GM21447 (cell line): Measurements from ENCODE around the gene LHFPL6.

ENCODE experiments used
- ATAC-seq: cut with Tn5 transposase; IDR thresholded peaks from one replicate; pipeline ENCODE4 v1.9.1; 2021; ENCODE audit not compliant: unreplicated experiment

LHFPL6 gene

DNA sequence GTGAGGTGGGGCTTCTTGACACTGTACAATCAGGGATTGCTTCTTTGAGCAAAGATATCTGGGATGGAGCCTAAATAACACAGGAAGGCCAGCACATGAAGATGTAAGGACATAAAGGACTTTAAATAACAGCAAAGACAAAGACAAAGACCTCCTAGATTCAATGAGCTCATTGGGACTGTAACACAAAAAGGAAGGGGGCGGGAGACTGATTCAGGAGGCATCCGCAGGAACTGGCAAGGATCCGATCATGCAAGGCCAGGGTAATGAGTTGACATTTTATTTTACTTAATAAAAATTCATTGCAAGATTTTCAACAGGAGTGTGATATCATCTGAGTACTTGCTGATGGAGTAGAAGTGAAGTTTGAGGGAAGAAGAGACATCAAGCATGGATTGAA is 121.5 kb downstream of the LHFPL6 start:
- no peak for ATAC-seq

GRCh38 chr13:39474600-39474999 is 128.4 kb downstream of the LHFPL6 start:
- no peak for ATAC-seq

- no peak for ATAC-seq
Measured at GRCh38 chr13:39469676-39470075, 133.3 kb downstream of the LHFPL6 start.

DNA sequence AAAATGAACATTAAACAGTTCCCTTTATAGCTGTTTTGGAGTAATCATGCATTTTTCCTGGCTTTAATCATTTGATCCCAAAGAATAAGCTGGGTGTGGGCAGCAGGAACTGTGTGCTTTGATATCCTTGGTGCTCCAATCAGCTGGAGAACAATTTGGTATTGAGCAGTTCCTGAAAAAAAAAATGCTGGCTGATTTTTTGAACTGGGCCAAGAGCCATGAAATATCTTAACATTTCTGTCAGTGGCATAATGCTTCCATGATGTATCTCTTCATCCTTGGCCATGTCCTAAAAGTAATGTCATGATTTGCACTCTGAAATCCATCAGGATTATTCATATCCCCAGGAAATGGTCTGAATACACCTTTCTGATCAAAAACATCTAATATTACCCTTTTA is 134.7 kb downstream of the LHFPL6 start:
- no peak for ATAC-seq

DNA sequence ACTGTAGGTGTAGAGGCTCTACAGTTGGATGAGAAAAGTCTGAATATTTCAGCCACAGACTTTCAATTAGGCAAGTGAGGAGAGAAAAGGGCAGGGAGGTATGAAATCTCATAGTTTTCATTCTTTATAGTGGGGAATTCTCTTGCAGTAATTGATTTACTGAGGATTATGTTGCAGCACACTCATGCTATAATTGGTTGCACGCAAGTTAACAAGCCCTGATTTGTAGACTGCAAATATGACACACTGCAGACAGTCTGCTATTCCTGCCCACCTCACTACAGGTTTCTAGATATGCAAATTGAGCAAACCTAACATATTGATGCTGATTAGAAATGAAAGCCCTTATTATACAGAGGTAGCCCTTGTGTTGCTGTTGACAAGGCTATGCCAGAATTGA is 139.4 kb downstream of the LHFPL6 start:
- ATAC-seq = no peak

- no peak for ATAC-seq
Measured at GRCh38 chr13:39462906-39463305, 140.1 kb downstream of the LHFPL6 start.

DNA sequence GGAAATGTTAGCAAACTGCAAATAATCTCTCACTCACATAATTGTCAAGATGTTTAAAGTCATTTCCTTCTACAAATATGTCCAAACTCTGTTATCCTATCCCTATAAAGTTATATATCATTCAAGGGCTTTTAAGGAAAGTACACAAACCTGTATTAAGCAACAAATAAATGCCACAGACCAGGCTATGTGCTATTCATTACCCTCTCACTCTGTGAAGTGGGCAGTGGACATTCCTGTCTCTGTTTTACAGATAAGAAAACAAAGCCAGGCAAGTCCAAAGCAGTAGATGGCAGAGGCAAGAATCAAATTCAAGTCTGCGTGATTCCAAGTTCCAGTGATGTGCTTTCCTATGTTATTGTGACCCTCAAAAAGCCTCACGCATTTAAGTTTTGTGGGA is 140.6 kb downstream of the LHFPL6 start:
- no peak for ATAC-seq

GRCh38 chr13:39461685-39462266 is 141.2 kb downstream of the LHFPL6 start:
- ATAC-seq = no peak

DNA sequence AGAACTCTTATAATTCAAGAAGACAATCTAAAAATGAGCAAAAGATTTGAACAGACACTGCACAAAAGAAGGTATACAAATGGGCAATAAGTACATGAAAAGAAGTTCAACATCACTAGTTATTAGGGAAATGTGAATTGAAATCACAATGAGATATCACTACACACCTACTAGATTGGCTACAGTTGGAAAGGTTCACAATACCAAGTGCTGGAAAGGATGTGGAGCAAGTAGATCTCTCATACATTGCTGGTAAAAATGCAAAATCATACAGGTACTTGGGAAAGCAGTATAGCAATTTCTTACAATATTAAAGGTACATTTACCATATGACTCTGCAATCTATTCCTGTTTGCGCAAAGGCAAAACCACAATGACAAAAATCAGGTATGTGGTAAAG is 145.7 kb downstream of the LHFPL6 start:
- ATAC-seq = no peak

DNA sequence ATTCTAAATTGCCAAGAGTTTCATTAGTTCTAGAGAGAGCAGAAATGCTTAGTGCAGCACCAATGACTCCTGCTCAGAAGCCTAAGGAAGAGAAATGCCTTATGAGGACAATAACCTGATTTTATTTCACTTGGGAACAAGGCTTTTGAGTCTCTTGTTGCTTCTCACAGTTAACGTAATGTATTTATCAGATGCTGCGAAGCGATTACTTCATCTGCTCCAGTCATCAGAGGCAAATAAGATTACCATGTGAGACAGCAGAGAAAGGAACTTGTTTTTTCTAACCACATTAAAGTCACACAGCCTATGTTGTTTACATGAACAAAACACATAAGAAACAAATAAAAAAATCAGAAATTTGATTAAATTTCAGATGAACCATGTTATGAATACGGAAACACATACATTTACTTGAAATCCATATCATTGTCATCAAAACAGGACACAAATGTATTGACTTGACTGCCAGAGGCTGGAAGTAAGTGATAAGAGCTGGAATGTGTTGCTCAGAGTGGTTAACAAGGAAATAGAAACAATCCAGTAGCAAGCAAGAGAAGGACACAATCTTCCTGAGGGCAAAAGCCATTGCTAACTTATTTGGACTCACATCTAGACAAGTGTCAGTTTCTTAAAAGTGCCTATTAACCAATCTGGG is 147.3 kb downstream of the LHFPL6 start:
- ATAC-seq = no peak

- no peak for ATAC-seq
Measured at GRCh38 chr13:39452834-39453233, 150.2 kb downstream of the LHFPL6 start.

GRCh38 chr13:39452417-39452816 is 150.6 kb downstream of the LHFPL6 start:
- no peak for ATAC-seq

DNA sequence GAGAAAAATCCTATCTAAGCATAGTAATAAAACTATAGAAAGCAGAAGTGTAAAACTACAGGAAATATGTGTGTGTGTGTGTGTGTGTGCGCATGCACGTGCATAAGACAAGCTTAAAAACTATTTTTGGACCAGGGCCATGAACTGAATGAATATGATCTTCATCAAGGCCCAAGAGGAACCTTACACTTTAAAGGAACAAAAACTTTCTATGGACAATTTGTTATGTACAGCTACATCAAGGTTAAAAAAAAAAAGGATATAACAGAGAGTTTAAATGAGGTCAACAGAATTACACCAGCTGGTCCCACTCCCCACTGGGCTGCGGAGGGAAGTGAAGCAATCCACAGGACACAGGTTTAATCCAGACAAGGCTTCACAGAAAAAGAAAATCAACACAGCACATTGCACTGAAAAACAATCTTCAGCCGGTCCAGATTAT is 151.1 kb downstream of the LHFPL6 start:
- ATAC-seq = no peak

DNA sequence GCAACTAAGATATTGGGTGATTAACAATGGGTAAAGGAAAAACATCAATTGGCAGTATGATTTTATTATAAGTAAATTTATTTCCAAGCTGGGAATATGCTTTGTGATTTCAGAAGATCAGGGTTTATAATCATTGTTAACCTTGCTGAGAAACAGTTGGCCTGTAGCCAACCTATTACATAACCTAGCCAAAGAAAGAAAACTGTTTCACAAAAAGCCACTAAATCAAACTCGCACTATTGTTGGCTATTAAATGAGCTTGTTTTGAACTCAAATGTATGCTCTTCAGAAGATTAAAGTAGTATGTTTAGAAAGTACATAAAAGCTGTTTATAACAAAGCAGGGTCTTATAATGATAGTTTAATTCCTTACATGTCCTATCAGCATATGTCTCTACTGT is 151.7 kb downstream of the LHFPL6 start:
- no peak for ATAC-seq

- no peak for ATAC-seq
Measured at GRCh38 chr13:39450176-39450575, 152.8 kb downstream of the LHFPL6 start.

DNA sequence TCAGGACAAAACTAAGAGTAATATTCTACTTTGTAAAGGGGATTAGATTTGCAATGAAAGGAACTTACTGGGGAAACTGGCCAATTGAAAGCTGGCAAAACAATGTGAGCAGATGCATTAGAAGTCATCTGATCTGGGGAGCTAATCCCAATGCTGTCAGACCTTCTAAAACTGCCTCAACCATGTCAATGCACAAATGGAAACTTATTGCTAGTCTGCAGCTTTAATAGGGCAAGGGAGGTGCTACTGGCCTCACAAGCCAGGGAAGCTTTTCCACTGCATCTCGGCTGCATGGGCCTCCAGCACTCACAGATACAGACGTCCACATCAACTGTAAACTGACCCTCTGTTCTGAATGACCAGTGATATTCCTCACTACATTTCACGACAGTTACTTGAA is 154.2 kb downstream of the LHFPL6 start:
- no peak for ATAC-seq

- no peak for ATAC-seq
Measured at GRCh38 chr13:39446865-39447264, 156.1 kb downstream of the LHFPL6 start.

DNA sequence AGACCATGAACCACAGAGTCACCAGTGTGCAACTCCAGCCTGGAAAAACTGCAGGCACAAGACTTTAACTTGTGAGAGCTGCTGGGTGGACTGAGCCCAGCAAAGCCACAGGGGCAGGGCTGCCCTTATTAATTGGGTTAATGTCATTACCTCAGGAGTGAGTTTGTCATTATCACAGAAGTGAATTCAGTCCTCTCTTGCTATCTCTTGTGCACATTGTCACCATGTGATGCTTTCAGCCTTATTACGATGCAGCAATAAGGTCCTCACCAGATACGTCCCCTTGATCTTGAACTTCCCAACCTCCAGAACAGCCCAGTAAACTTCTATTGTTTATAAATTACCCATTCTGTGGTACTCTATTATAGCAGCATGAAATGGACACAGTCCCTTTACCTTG is 158.1 kb downstream of the LHFPL6 start:
- ATAC-seq = no peak

DNA sequence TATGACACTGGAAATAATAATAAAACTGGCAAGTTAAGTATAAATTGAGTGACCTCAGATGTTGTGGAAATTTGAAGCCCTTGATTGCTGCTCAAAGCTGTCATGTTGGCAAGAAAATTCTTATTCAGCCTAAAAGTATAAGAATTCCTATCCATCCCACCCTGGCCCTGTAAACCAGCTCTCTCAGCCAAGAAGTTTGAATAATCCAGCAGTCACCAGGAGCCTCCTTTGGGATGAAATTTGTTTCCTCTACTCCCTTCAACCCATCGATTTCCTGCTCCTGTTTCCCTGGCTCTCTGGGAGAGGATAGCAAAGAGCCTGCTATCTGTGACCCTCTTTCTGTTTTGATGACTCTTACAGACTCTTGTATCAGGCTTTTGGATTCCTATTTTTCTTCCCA is 169.3 kb downstream of the LHFPL6 start:
- no peak for ATAC-seq

DNA sequence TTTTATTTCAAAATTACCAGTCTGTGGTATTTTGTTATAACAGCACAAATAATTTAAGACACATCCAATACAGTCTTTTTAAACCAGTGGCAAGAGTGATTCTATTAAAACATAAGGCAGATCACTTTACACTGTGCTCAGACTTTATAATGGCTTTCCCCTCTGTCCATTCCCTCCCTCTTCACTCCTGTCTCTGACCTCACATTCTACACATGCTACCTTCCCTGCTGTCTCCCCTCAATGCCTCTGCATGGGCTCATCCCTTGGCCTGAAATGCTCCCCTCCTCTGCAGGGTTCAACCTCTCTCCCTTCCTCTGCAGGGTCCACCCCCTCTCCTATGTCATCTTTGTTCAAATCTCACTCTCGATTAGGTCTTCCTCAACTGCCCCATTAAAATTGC is 170.8 kb downstream of the LHFPL6 start:
- ATAC-seq = no peak

- no peak for ATAC-seq
Measured at GRCh38 chr13:39422845-39423565, 180.0 kb downstream of the LHFPL6 start.

- ATAC-seq = no peak
Measured at GRCh38 chr13:39419876-39420275, 183.1 kb downstream of the LHFPL6 start.
